SU-DHL-6 (cell line): Measurements from ENCODE around the gene RNU5D-1.

Experiments used
- CTCF ChIP-seq: fragments of 200-600 bp; sonication (generic); IDR thresholded peaks from one replicate; pipeline ENCODE4 v1.5.1; 2017; ENCODE audit warnings: antibody characterized with exemption, mild to moderate bottlenecking, low read length, moderate library complexity; ENCODE audit not compliant: insufficient read depth, poor library complexity, severe bottlenecking
- EZH2phosphoT487 ChIP-seq: fragments of 200-600 bp; sonication (generic), shearing (Covaris generic); conservative IDR thresholded peaks from 2 replicates; pipeline ENCODE4 v1.6.1; 2018; ENCODE audit warnings: mild to moderate bottlenecking, antibody characterized with exemption, low read length, moderate library complexity, mixed read lengths

GRCh38 chr1:44723496-44724295 lies 7.3 kb downstream of the RNU5D-1 start:
- TF ChIP-seq CTCF: no peak
- TF ChIP-seq EZH2phosphoT487: no peak
